H1 (cell line): ENCODE results near the gene USP35. TPM values are rescaled to one million over a fixed set of nuclear protein-coding genes. Genes with fewer than 3 reads are reported as not detected.

Source experiments
- BCL11A ChIP-seq, 2 experiments: IDR thresholded peaks; one replicate each; pipeline ENCODE4 v1.6.1; 2011; ENCODE audit warnings: low read depth in 2 of 2, low read length in 2 of 2, mild to moderate bottlenecking in 2 of 2
- CREB1 ChIP-seq: IDR thresholded peaks from 2 replicates; pipeline ENCODE4 v1.6.1; 2012; ENCODE audit warnings: inconsistent platforms
- NANOG ChIP-seq: IDR thresholded peaks from 2 replicates; pipeline ENCODE4 v1.6.1; 2011; ENCODE audit warnings: low read length, low read depth, mild to moderate bottlenecking, inconsistent platforms; ENCODE audit not compliant: insufficient read depth, poor library complexity, severe bottlenecking
- SP1 ChIP-seq: IDR thresholded peaks from 2 replicates; pipeline ENCODE4 v1.6.1; 2011; ENCODE audit warnings: low read depth, low read length
- polyA plus RNA-seq, 7 experiments: library from polyadenylated mRNA; depleted of rRNA in 3 of 7; stranded (reverse) in 5 of 7; unstranded in 2 of 7; fragments of >200 nt in 5 of 7; fragments of 200-250 nt in 2 of 7; gene quantifications; 1 replicate in 5 of 7; 2 replicates in 1 of 7; 4 replicates in 1 of 7; pipeline versions ENCODE4 v1.2.1 to v1.2.3, GENCODE V29; 2011 to 2013; ENCODE audit warnings: missing spikeins in 2 of 7, mixed read lengths in 2 of 7
- total RNA-seq: library from RNA; stranded (reverse); fragmentation: NEBNext Ultra II Directional; extraction: Animal tissue kit (Norgen Biotek cat#: 25700); gene quantifications from 2 replicates; pipeline ENCODE4 v1.2.1, GENCODE V29; 2021
- TF ChIP-seq, protein P1 (sequence below): IDR thresholded peaks from 2 replicates; pipeline ENCODE4 v1.6.1; 2012; ENCODE audit warnings: low read length, inconsistent platforms
- TF ChIP-seq, protein P2 (sequence below): IDR thresholded peaks from 2 replicates; pipeline ENCODE4 v1.6.1; 2011; ENCODE audit warnings: low read length, improper control_type of control experiment

The USP35 gene
- total and polyA plus RNA-seq, 2 of the 8 experiments (the other 6 are each of a cell fraction or from before 2014, with no cell fraction given) = 4.6 to 6.8 TPM

DNA sequence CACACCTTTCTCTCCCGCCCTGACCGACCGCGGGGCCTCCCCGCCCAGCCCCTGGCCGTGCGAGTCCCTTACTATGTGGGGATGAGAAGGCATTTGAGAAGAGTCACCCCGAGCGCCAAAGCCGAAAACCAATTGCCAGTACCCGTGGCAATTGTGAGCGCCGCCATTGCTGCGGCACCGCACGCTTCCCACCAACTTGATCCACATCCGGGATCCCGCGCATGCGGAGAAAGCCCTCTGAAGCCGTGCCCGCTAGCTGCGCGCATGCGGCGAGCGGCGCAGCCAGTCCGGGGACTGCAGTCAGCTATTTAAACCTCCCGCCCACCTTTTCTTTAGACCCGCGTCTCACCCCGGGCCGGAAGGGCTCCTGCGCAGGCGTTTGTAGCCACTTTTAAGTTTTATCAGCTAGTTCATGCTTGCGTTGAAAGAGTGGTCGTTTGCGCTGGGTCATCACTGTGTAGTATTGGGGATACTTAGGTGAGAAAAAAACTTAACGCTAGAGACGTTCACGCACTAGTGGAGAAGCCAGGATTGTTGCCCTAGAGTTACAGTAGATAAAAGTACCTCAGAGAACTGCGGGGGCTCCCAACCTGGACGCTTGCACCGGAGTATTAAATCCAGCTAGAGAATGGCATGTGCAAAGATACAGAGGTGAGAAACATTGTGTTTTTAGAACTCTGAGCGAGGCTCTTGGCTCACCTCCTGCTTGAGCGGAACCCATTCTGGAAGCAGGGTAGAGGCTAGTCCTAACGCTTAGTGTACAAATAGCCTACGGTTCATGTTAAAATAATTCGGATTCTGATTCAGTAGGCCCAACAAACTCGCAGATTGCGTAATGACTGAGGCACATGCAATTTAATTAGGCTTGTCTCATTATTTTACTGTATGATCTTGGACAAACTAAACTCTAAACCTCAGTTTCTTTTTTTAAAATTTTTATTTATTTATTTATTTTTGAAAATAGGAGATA, 49.0 kb upstream of the USP35 start, which contains the start of gene ALG8 (continued):
- TF ChIP-seq, protein P1, sequence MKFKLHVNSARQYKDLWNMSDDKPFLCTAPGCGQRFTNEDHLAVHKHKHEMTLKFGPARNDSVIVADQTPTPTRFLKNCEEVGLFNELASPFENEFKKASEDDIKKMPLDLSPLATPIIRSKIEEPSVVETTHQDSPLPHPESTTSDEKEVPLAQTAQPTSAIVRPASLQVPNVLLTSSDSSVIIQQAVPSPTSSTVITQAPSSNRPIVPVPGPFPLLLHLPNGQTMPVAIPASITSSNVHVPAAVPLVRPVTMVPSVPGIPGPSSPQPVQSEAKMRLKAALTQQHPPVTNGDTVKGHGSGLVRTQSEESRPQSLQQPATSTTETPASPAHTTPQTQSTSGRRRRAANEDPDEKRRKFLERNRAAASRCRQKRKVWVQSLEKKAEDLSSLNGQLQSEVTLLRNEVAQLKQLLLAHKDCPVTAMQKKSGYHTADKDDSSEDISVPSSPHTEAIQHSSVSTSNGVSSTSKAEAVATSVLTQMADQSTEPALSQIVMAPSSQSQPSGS = 0 out of 2 replicates have a peak, but pooled peaks have one; percentile 3
- TF ChIP-seq, protein P2, sequence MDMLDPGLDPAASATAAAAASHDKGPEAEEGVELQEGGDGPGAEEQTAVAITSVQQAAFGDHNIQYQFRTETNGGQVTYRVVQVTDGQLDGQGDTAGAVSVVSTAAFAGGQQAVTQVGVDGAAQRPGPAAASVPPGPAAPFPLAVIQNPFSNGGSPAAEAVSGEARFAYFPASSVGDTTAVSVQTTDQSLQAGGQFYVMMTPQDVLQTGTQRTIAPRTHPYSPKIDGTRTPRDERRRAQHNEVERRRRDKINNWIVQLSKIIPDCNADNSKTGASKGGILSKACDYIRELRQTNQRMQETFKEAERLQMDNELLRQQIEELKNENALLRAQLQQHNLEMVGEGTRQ = 0 out of 2 replicates have a peak, but pooled peaks have one; percentile 5
- peak; percentile 48 for TF ChIP-seq CREB1
- TF ChIP-seq NANOG = peak; percentile 53
- TF ChIP-seq BCL11A (IDR thresholded peaks at IDR 0.05; ENCODE audit: low read depth in 2 of 2, low read length in 2 of 2) = no peak
- peak; percentile 39; the same call in 1 of the 2 replicates for TF ChIP-seq SP1
